ENCODE results near the gene PITX1. TPM values are rescaled to one million over a fixed set of nuclear protein-coding genes. Genes with fewer than 3 reads are reported as not detected.

The PITX1 gene
- total and polyA plus RNA-seq, 4 donors = 0.43 to 1.3 (median 0.72) TPM

DNA sequence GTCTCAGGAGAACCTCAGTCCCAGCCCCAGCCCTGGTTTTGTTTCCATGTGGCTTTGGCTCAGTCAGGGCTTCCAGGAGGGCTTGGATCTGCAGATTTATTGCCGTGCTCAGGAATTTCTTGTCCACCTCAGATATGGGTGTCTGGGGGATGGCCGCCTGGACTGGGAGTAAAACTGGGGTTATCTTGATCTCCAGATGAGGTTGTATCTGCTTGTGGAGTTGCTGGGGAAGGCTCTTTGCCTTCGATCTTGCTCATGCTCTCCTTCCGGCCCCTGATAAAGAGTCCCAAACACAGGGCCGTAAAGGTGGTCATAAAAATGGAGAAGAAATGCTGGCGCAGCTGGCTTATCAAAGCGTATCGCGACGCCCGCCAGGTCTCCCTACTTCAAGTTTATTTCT is 17.8 kb upstream of the PITX1 start:
- no peak for DNase-seq
- Histone ChIP-seq H3K4me3 (no peak overlapping the region), H3K4me1 (ENCODE audit: control insufficient read depth in 5 of 5, insufficient read depth in 5 of 5, low read length in 5 of 5) (peaks cover 0 to 2% (median 0%) of the 10 kb centered on the region in 5 donors), H3K9ac (ENCODE audit: insufficient read depth in 1 of 2, low read length in 2 of 2) (no peak overlapping the region), H3K27ac (ENCODE audit: low read depth in 1 of 2, low read length in 1 of 2) (no peak overlapping the region), H3K9me3 (ENCODE audit: control insufficient read depth in 4 of 4, insufficient read depth in 3 of 4, low read length in 3 of 4) (peaks cover 0 to 5% (median 0%) of the 10 kb centered on the region in 4 donors), H3K27me3 (ENCODE audit: control insufficient read depth in 3 of 3, insufficient read depth in 3 of 3, low read length in 2 of 3) (peaks cover 15 to 85% (median 62%) of the 10 kb centered on the region in 3 donors), H3K36me3 (ENCODE audit: control insufficient read depth in 4 of 4, insufficient read depth in 4 of 4, low read length in 4 of 4) (no peaks in the 10 kb centered on the region)
- no peak for ATAC-seq (ENCODE audit: insufficient read depth, low FRiP score)
- WGBS, 2 donors = 50 to 56% methylated on average over 11 of the region's 11 CpGs
- TF ChIP-seq, protein P1, sequence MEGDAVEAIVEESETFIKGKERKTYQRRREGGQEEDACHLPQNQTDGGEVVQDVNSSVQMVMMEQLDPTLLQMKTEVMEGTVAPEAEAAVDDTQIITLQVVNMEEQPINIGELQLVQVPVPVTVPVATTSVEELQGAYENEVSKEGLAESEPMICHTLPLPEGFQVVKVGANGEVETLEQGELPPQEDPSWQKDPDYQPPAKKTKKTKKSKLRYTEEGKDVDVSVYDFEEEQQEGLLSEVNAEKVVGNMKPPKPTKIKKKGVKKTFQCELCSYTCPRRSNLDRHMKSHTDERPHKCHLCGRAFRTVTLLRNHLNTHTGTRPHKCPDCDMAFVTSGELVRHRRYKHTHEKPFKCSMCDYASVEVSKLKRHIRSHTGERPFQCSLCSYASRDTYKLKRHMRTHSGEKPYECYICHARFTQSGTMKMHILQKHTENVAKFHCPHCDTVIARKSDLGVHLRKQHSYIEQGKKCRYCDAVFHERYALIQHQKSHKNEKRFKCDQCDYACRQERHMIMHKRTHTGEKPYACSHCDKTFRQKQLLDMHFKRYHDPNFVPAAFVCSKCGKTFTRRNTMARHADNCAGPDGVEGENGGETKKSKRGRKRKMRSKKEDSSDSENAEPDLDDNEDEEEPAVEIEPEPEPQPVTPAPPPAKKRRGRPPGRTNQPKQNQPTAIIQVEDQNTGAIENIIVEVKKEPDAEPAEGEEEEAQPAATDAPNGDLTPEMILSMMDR (IDR thresholded peaks at IDR 0.05; ENCODE audit: control extremely low read depth, extremely low read depth) = no peak

DNA sequence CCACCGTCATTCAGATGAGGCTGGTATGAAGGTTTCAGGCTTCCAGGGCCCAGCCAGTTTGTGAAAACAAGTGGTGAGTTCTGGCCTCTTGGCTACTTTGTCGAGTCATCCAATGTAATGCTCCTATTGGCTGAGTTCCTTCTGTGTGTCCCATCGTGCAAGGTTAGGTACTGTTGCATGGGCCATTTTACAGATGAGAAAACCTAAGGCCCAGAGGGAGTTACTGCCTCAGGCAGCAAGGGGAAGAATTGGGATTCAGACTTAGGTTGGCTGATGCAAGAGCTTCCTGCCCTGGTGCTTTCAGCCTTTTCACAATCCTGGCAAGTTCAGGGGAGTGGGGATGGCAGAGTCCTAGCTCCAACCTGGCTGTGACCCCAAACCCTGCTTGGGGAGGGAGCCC is 17.4 kb upstream of the PITX1 start:
- ATAC-seq (ENCODE audit: insufficient read depth, low FRiP score) (no peak), DNase-seq (no peak)
- 51 to 55% methylated on average over 3 of the region's 3 CpGs for WGBS, 2 donors
- Histone ChIP-seq H3K4me3 (no peak overlapping the region), H3K27ac (ENCODE audit: low read depth in 1 of 2, low read length in 1 of 2) (no peak overlapping the region), H3K36me3 (ENCODE audit: control insufficient read depth in 4 of 4, insufficient read depth in 4 of 4, low read length in 4 of 4) (no peaks in the 10 kb centered on the region), H3K27me3 (ENCODE audit: control insufficient read depth in 3 of 3, insufficient read depth in 3 of 3, low read length in 2 of 3) (peaks cover 15 to 88% (median 66%) of the 10 kb centered on the region in 3 donors), H3K9me3 (ENCODE audit: control insufficient read depth in 4 of 4, insufficient read depth in 3 of 4, low read length in 3 of 4) (peaks cover 0 to 5% (median 0%) of the 10 kb centered on the region in 4 donors), H3K9ac (ENCODE audit: insufficient read depth in 1 of 2, low read length in 2 of 2) (no peak overlapping the region), H3K4me1 (ENCODE audit: control insufficient read depth in 5 of 5, insufficient read depth in 5 of 5, low read length in 5 of 5) (peaks cover 0 to 2% (median 0%) of the 10 kb centered on the region in 5 donors)
- TF ChIP-seq, protein P1 (IDR thresholded peaks at IDR 0.05; ENCODE audit: control extremely low read depth, extremely low read depth) = no peak

DNA sequence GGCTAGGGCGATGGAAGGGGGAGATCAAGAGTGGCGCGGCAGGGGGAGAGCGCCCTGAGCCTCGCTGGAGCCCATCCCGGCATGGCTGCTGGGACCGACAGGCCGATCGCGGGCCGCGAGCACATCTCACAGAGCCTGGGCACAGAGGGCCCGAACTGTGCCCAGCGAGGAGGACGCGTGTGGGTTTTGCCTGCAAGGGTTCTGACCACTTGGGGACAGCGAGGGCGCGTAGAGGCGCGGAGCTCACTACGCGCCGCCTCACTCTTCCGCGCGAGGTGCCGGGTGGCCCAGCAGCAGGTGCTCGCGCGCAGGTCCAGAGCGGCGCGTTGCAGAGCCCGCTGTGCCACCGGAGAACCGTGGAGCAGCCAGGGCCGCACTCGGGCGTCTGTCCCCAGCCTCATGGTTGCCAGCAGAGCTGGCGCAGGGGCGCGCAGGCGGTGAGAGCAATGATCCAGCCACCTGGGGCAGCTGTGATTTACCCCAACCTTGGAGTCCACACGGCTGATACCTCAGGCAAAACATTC is 16.3 kb upstream of the PITX1 start:
- TF ChIP-seq, protein P1 (IDR thresholded peaks at IDR 0.05; ENCODE audit: control extremely low read depth, extremely low read depth) = no peak
- Histone ChIP-seq H3K27me3 (ENCODE audit: control insufficient read depth in 3 of 3, insufficient read depth in 3 of 3, low read length in 2 of 3) (peaks cover 15 to 89% (median 76%) of the 10 kb centered on the region in 3 donors), H3K9me3 (ENCODE audit: control insufficient read depth in 4 of 4, insufficient read depth in 3 of 4, low read length in 3 of 4) (peaks cover 0 to 5% (median 0%) of the 10 kb centered on the region in 4 donors), H3K4me1 (ENCODE audit: control insufficient read depth in 5 of 5, insufficient read depth in 5 of 5, low read length in 5 of 5) (peaks cover 0 to 2% (median 0%) of the 10 kb centered on the region in 5 donors), H3K36me3 (ENCODE audit: control insufficient read depth in 4 of 4, insufficient read depth in 4 of 4, low read length in 4 of 4) (no peaks in the 10 kb centered on the region), H3K27ac (ENCODE audit: low read depth in 1 of 2, low read length in 1 of 2) (no peak overlapping the region), H3K4me3 (no peak overlapping the region), H3K9ac (ENCODE audit: insufficient read depth in 1 of 2, low read length in 2 of 2) (no peak overlapping the region)
- 8 to 9% methylated on average over 38 to 45 of the region's 45 CpGs for WGBS, 2 donors
- DNase-seq = no peak
- no peak for ATAC-seq (ENCODE audit: insufficient read depth, low FRiP score)

DNA sequence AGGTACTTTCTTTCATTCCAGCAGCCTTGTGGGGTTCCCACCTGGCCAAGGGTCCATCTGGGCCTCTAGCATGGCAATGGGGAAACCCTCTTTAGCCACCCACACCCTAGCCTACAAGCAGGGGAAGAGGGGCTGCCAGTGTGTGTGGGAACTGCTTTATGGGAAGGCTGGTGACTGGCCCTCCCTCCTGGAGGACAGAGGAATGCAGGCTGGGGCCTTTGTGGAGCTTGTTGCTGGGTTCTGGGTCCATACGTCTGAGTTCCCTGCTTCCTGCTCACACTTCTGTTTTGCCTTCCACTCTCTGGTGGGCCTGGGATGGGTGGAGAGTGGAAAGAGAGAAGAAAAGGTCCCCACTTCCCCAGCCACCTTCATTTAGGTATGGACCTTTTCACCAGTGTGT is 14.9 kb upstream of the PITX1 start:
- no peak overlapping the region for H3K9ac ChIP-seq (ENCODE audit: insufficient read depth in 1 of 2, low read length in 2 of 2)
- H3K4me1 ChIP-seq (ENCODE audit: control insufficient read depth in 5 of 5, insufficient read depth in 5 of 5, low read length in 5 of 5) = peaks cover 0 to 2% (median 0%) of the 10 kb centered on the region in 5 donors
- no peak overlapping the region for H3K27ac ChIP-seq (ENCODE audit: low read depth in 1 of 2, low read length in 1 of 2)
- peaks cover 15 to 90% (median 78%) of the 10 kb centered on the region in 3 donors for H3K27me3 ChIP-seq (ENCODE audit: control insufficient read depth in 3 of 3, insufficient read depth in 3 of 3, low read length in 2 of 3)
- peaks cover 0 to 5% (median 0%) of the 10 kb centered on the region in 4 donors for H3K9me3 ChIP-seq (ENCODE audit: control insufficient read depth in 4 of 4, insufficient read depth in 3 of 4, low read length in 3 of 4)
- 0 to 27% methylated on average over 1 of the region's 1 CpG for WGBS, 2 donors
- no peak overlapping the region for H3K4me3 ChIP-seq
- no peak for ATAC-seq (ENCODE audit: insufficient read depth, low FRiP score)
- no peak for DNase-seq
- H3K36me3 ChIP-seq (ENCODE audit: control insufficient read depth in 4 of 4, insufficient read depth in 4 of 4, low read length in 4 of 4) = no peaks in the 10 kb centered on the region
- TF ChIP-seq, protein P1 (IDR thresholded peaks at IDR 0.05; ENCODE audit: control extremely low read depth, extremely low read depth) = no peak
